K562 (cell line): Measurements from ENCODE around the gene AJAP1. TPM values are rescaled to one million over a fixed set of nuclear protein-coding genes. Genes with fewer than 3 reads are reported as not detected.

ENCODE experiments used
- ATAC-seq: fragments of 200-7000 bp; cut with Tn5 transposase; 3 replicates; pipeline ENCODE4 v1.9.1; 2020; ENCODE audit warnings: moderate library complexity
- BruUV-seq: library from RNA; stranded (reverse); fragments of 400-500 nt; replicated peaks from 2 replicates; lab custom pipeline; 2021; lab: Mats Ljungman, UMichigan
- CTCF ChIA-PET: fragments of 300-600 bp; formaldehyde crosslinking; extraction: SDS; loops from one replicate; lab custom pipeline; 2021; ENCODE audit warnings: low intra/inter-chr PET ratio; lab: Yijun Ruan, JAX
- POLR2A ChIA-PET: fragments of 300-600, 350-650 bp; sonication (Branson Sonifier 250); formaldehyde crosslinking; extraction: SDS; loops from one replicate; lab custom pipeline; 2021; ENCODE audit warnings: antibody characterized with exemption, inconsistent platforms; lab: Yijun Ruan, JAX
- DNase-seq, 4 experiments: peaks; one replicate each; pipeline versions ENCODE4 v3.0.0 to v3.0.0-alpha.2; 2011 to 2018; ENCODE audit warnings: low spot score in 3 of 4, mixed read lengths in 3 of 4; ENCODE audit errors: extremely low read depth in 1 of 4
- FAIRE-seq: peaks from 2 replicates; lab custom pipeline; 2011; peaks lifted over from hg19 to GRCh38; lab: Jason Lieb, UNC
- H2AFZ ChIP-seq: 2 replicates; pipeline ENCODE4 v1.6.0; 2011; ENCODE audit warnings: low read depth, low read length, control low read depth, inconsistent platforms
- H3K27ac ChIP-seq: fragments of 200-600 bp; 3 replicates; pipeline ENCODE4 v1.8.0; 2011; ENCODE audit warnings: low read depth, mild to moderate bottlenecking, control low read depth, inconsistent platforms, low read length, moderate library complexity, mixed read lengths; ENCODE audit errors: extremely low read depth
- H3K27me3 ChIP-seq, 2 experiments: fragments of 300-600 bp in 1 of 2; 2 replicates in 1 of 2; 3 replicates in 1 of 2; pipeline versions ENCODE4 v1.6.0 to v1.8.0; 2011; ENCODE audit warnings: inconsistent platforms in 2 of 2, low read length in 2 of 2, mild to moderate bottlenecking in 1 of 2, mixed read lengths in 1 of 2, moderate library complexity in 1 of 2; ENCODE audit not compliant: control insufficient read depth in 2 of 2, insufficient read depth in 2 of 2
- H3K36me3 ChIP-seq: fragments of 300-600 bp; 3 replicates; pipeline ENCODE4 v1.8.0; 2011; ENCODE audit warnings: mild to moderate bottlenecking, low read length, inconsistent platforms; ENCODE audit not compliant: control insufficient read depth, insufficient read depth
- H3K4me1 ChIP-seq, 2 experiments: fragments of 200-600 bp in 1 of 2; replicated peaks in 1 of 2; 2 replicates in 1 of 2; 3 replicates in 1 of 2; pipeline versions ENCODE4 v1.5.1 to v1.8.0; 2011; ENCODE audit warnings: inconsistent platforms in 2 of 2, low read length in 2 of 2, mild to moderate bottlenecking in 1 of 2, mixed read lengths in 1 of 2, moderate library complexity in 1 of 2; ENCODE audit not compliant: control insufficient read depth in 2 of 2, insufficient read depth in 2 of 2
- H3K4me2 ChIP-seq: 2 replicates; pipeline ENCODE4 v1.6.1; 2011; ENCODE audit warnings: low read length, control low read depth, inconsistent platforms, mixed read lengths; ENCODE audit not compliant: insufficient read depth
- H3K4me3 ChIP-seq: fragments of 200-600 bp; sonication (generic), shearing (Covaris generic); 2 replicates; pipeline ENCODE4 v1.5.1; 2016; ENCODE audit warnings: control low read depth, inconsistent platforms
- H3K79me2 ChIP-seq: fragments of 200-600 bp; 3 replicates; pipeline ENCODE4 v1.8.0; 2011; ENCODE audit warnings: low read length, inconsistent platforms; ENCODE audit not compliant: control insufficient read depth, insufficient read depth
- H3K9ac ChIP-seq, 2 experiments: 2 replicates each; pipeline versions ENCODE4 v1.6.0 to v1.6.1; 2011; ENCODE audit warnings: low read depth in 2 of 2, low read length in 2 of 2, control low read depth in 1 of 2, inconsistent platforms in 1 of 2, mild to moderate bottlenecking in 1 of 2, mixed read lengths in 1 of 2; ENCODE audit not compliant: insufficient read depth in 1 of 2
- H3K9me1 ChIP-seq: one replicate; pipeline ENCODE4 v1.6.0; 2011; ENCODE audit warnings: inconsistent platforms, mild to moderate bottlenecking, low read length, moderate library complexity; ENCODE audit not compliant: control insufficient read depth, insufficient read depth
- H3K9me3 ChIP-seq: replicated peaks from 2 replicates; pipeline ENCODE4 v1.5.1; 2011; ENCODE audit warnings: low read depth, low read length, inconsistent platforms; ENCODE audit not compliant: control insufficient read depth, insufficient read depth
- H4K20me1 ChIP-seq: replicated peaks from 2 replicates; pipeline ENCODE4 v1.6.1; 2011; ENCODE audit warnings: low read length, inconsistent platforms, mixed read lengths; ENCODE audit not compliant: control insufficient read depth, insufficient read depth
- CEBPZ ChIP-seq: fragments of 150-350 bp; IDR thresholded peaks from 2 replicates; pipeline ENCODE4 v1.6.1; 2014; ENCODE audit warnings: low read depth, mild to moderate bottlenecking, low read length, borderline replicate concordance
- DIDO1 ChIP-seq: fragments of 450-650 bp; IDR thresholded peaks from 2 replicates; pipeline ENCODE4 v1.6.1; 2016; ENCODE audit warnings: low read depth, missing biosample characterization, missing genetic modification characterization
- KLF16 ChIP-seq: IDR thresholded peaks from 2 replicates; pipeline ENCODE4 v1.6.1; 2016; ENCODE audit warnings: antibody characterized with exemption
- RCOR1 ChIP-seq, 2 experiments: IDR thresholded peaks; 2 replicates each; pipeline ENCODE4 v1.6.1; 2012; ENCODE audit warnings: low read depth in 2 of 2, low read length in 2 of 2, borderline replicate concordance in 1 of 2, improper control_type of control experiment in 1 of 2
- SRF ChIP-seq, 2 experiments: fragments of 250-450, 450-650 bp in 1 of 2; sonication (Bioruptor Pico) in 1 of 2; sonication (generic) in 1 of 2; formaldehyde crosslinking; IDR thresholded peaks; 2 replicates each; pipeline versions ENCODE4 v1.5.0 to v1.5.1; 2020 to 2022; ENCODE audit warnings: mild to moderate bottlenecking in 1 of 2, missing genetic modification reagents in 1 of 2
- TAF7 ChIP-seq: fragments of 450-650 bp; IDR thresholded peaks from 2 replicates; pipeline ENCODE4 v1.6.1; 2016; ENCODE audit warnings: missing genetic modification characterization, missing compliant biosample characterization
- TSC22D4 ChIP-seq: fragments of 450-650 bp; IDR thresholded peaks from 2 replicates; pipeline ENCODE4 v1.6.1; 2016; ENCODE audit warnings: missing genetic modification characterization, missing biosample characterization, control low read depth
- ZNF717 ChIP-seq: fragments of 250-450 bp; sonication (Bioruptor Pico); IDR thresholded peaks from 2 replicates; pipeline ENCODE4 v1.5.0; 2021
- WGBS: fragments of 100-300 bp; shearing (Covaris generic); methylation state at CpG from one replicate; pipeline ENCODE4 v1.1.6; 2016; ENCODE audit warnings: low coverage, mixed read lengths; ENCODE audit not compliant: insufficient coverage; ENCODE audit errors: missing lambda C conversion rate; 5-methylcytosine and 5-hydroxymethylcytosine counted together
- in situ Hi-C: fragments of 300-500 bp; cut with MboI; formaldehyde crosslinking; loops from 4 replicates; pipeline ENCODE4 v1.15.0; 2018; ENCODE audit warnings: inconsistent platforms, mixed read lengths
- intact Hi-C: fragments of 100-400 bp; cut with micrococcal nuclease; formaldehyde crosslinking; loops from 2 replicates; pipeline ENCODE4 v1.14.2; 2022
- polyA plus RNA-seq, 8 experiments: library from polyadenylated mRNA; depleted of rRNA in 4 of 8; stranded (reverse) in 5 of 8; unstranded in 3 of 8; fragments of >200 nt; fragmentation: Nextera tagmentation in 2 of 8; fragmentation: Illumina TruSeq in 1 of 8; extraction: Ambion mirVana in 2 of 8; extraction: Trizol in 1 of 8; gene quantifications; 2 replicates each; pipeline versions ENCODE4 v1.2.1 to v1.2.3, GENCODE V29; 2011 to 2014; ENCODE audit warnings: inconsistent platforms in 1 of 8, missing spikeins in 1 of 8
- total RNA-seq, 7 experiments: library from RNA; depleted of rRNA in 6 of 7; stranded (reverse); fragments of >200 nt in 6 of 7; fragmentation: Illumina TruSeq in 2 of 7; extraction: Trizol in 2 of 7; gene quantifications; 2 replicates each; pipeline versions ENCODE4 v1.2.1 to v1.2.3, GENCODE V29; 2011 to 2021; ENCODE audit warnings: low replicate concordance in 1 of 7

The AJAP1 gene
- total and polyA plus RNA-seq, 9 of the 15 experiments (the other 6 are each of a cell fraction or from before 2014, with no cell fraction given) = not detected

GRCh38 chr1:4615138-4615470 is 39.3 kb upstream of the AJAP1 start:
- ATAC-seq = no peak
- intact Hi-C loops (no loop called here), in situ Hi-C loops (no loop called here)

More at GRCh38 chr1:4615138-4615470, 39.3 kb upstream of the AJAP1 start:
- H2AFZ ChIP-seq = no peak overlapping the region
- H3K4me3 ChIP-seq = no peak overlapping the region
- H3K9me3 ChIP-seq = no peaks in the 10 kb centered on the region
- H3K27ac ChIP-seq = no peak overlapping the region
- H4K20me1 ChIP-seq = no peaks in the 10 kb centered on the region
- FAIRE-seq (no peak), DNase-seq (no peak)
- no peaks in the 10 kb centered on the region for H3K4me1 ChIP-seq
- ChIA-PET CTCF (no interaction called here), POLR2A (no interaction called here)
- H3K4me2 ChIP-seq = no peak overlapping the region
- no TSS peak for BruUV-seq
- peaks cover 0 to 21% of the 10 kb centered on the region in 2 experiments; a peak in 3 of 5 replicates for H3K27me3 ChIP-seq
- H3K36me3 ChIP-seq = no peaks in the 10 kb centered on the region
- H3K79me2 ChIP-seq = no peaks in the 10 kb centered on the region
- H3K9me1 ChIP-seq = no peaks in the 10 kb centered on the region
- H3K9ac ChIP-seq = no peak overlapping the region
- WGBS = under 1% methylated on average over 15 of the region's 15 CpGs
- TF ChIP-seq TSC22D4 (tag) (no peak), TAF7 (tag) (no peak), KLF16 (no peak), DIDO1 (no peak), SRF (CRISPR knock-in tag; IDR thresholded peaks at IDR 0.05) (no peak), RCOR1 (IDR thresholded peaks at IDR 0.05; ENCODE audit: borderline replicate concordance in 1 of 2, low read depth in 2 of 2, low read length in 2 of 2) (no peak), CEBPZ (no peak), ZNF717 (CRISPR knock-in tag) (no peak)
